ENCODE measurements around the gene CXCL1.

DNA sequence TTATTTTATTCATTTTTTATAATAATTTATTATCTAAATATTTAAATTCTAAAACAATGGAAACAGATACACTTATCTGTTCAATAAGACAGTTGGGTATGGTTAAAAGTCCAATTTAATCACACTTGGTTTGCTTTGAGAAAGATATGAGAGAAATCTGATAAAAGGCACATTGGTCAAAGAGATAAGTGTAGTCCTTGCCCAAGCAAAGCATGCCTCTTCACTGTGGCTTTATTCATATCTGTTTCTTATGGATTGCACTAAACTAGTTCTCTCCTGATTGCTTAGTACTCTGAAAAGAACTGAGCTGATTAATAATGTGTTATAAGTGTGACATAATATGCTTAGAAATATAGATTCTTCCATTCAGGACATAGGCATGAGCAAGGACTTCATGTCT is 39.8 kb downstream of the CXCL1 start:
- TF ChIP-seq STAG1 (CRISPR knock-in tag; IDR thresholded peaks at IDR 0.05), result no peak
- no peak for TF ChIP-seq PAF1 (CRISPR knock-in tag; IDR thresholded peaks at IDR 0.05)
- TF ChIP-seq ZNF30 (CRISPR knock-in tag; IDR thresholded peaks at IDR 0.05), result no peak
- TF ChIP-seq ZNF788 (CRISPR knock-in tag; IDR thresholded peaks at IDR 0.05; ENCODE audit: borderline replicate concordance), result no peak
- TF ChIP-seq, protein P1, sequence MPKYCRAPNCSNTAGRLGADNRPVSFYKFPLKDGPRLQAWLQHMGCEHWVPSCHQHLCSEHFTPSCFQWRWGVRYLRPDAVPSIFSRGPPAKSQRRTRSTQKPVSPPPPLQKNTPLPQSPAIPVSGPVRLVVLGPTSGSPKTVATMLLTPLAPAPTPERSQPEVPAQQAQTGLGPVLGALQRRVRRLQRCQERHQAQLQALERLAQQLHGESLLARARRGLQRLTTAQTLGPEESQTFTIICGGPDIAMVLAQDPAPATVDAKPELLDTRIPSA (CRISPR knock-in tag; IDR thresholded peaks at IDR 0.05; ENCODE audit: borderline replicate concordance), result no peak
- TF ChIP-seq GTF2F1 (IDR thresholded peaks at IDR 0.05; ENCODE audit: low read length), result no peak
- TF ChIP-seq, protein P2, sequence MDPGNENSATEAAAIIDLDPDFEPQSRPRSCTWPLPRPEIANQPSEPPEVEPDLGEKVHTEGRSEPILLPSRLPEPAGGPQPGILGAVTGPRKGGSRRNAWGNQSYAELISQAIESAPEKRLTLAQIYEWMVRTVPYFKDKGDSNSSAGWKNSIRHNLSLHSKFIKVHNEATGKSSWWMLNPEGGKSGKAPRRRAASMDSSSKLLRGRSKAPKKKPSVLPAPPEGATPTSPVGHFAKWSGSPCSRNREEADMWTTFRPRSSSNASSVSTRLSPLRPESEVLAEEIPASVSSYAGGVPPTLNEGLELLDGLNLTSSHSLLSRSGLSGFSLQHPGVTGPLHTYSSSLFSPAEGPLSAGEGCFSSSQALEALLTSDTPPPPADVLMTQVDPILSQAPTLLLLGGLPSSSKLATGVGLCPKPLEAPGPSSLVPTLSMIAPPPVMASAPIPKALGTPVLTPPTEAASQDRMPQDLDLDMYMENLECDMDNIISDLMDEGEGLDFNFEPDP (CRISPR knock-in tag; conservative IDR thresholded peaks at IDR 0.05), result no peak
- no peak for TF ChIP-seq NR2F2 (IDR thresholded peaks at IDR 0.05; ENCODE audit: borderline replicate concordance, low read depth)
- no peak for TF ChIP-seq ZBTB8A (CRISPR knock-in tag; IDR thresholded peaks at IDR 0.05; ENCODE audit: borderline replicate concordance, low read depth)
- TF ChIP-seq TOE1 (CRISPR knock-in tag; IDR thresholded peaks at IDR 0.05), result no peak
- TF ChIP-seq ZFX (CRISPR knock-in tag; IDR thresholded peaks at IDR 0.05; ENCODE audit: low read depth), result no peak

Data from HepG2 (cell line).